ENCODE data around the gene BAG3.

The BAG3 gene

GRCh38 chr10:119640384-119640783, 10.8 kb upstream of the BAG3 start:
- no peak for TF ChIP-seq SIN3A (IDR thresholded peaks at IDR 0.05; ENCODE audit: borderline replicate concordance, insufficient read depth, low read length)
- no peak for TF ChIP-seq FOXP2 (optimal IDR thresholded peaks at IDR 0.05; ENCODE audit: borderline replicate concordance, extremely low read depth, extremely low read length, insufficient read depth)
- TF ChIP-seq POLR2AphosphoS5 (IDR thresholded peaks at IDR 0.05; ENCODE audit: low read depth, low read length): no peak
- no peak for TF ChIP-seq REST (IDR thresholded peaks at IDR 0.05; ENCODE audit: insufficient read depth in 1 of 2, low read depth in 2 of 2, low read length in 2 of 2)
- no peak for TF ChIP-seq TAF1 (IDR thresholded peaks at IDR 0.05; ENCODE audit: borderline replicate concordance, insufficient read depth, low read length)

GRCh38 chr10:119640875-119641526, 10.2 kb upstream of the BAG3 start:
- TF ChIP-seq FOXP2 (optimal IDR thresholded peaks at IDR 0.05; ENCODE audit: borderline replicate concordance, extremely low read depth, extremely low read length, insufficient read depth) (no peak), TAF1 (IDR thresholded peaks at IDR 0.05; ENCODE audit: borderline replicate concordance, insufficient read depth, low read length) (no peak), SIN3A (IDR thresholded peaks at IDR 0.05; ENCODE audit: borderline replicate concordance, insufficient read depth, low read length) (no peak), POLR2AphosphoS5 (IDR thresholded peaks at IDR 0.05; ENCODE audit: low read depth, low read length) (no peak), REST (IDR thresholded peaks at IDR 0.05; ENCODE audit: insufficient read depth in 1 of 2, low read depth in 2 of 2, low read length in 2 of 2) (no peak)

GRCh38 chr10:119642556-119643111, 8.5 kb upstream of the BAG3 start:
- TF ChIP-seq POLR2AphosphoS5 (IDR thresholded peaks at IDR 0.05; ENCODE audit: low read depth, low read length): no peak
- TF ChIP-seq REST (IDR thresholded peaks at IDR 0.05; ENCODE audit: insufficient read depth in 1 of 2, low read depth in 2 of 2, low read length in 2 of 2): no peak
- TF ChIP-seq SIN3A (IDR thresholded peaks at IDR 0.05; ENCODE audit: borderline replicate concordance, insufficient read depth, low read length): no peak
- no peak for TF ChIP-seq TAF1 (IDR thresholded peaks at IDR 0.05; ENCODE audit: borderline replicate concordance, insufficient read depth, low read length)
- TF ChIP-seq FOXP2 (optimal IDR thresholded peaks at IDR 0.05; ENCODE audit: borderline replicate concordance, extremely low read depth, extremely low read length, insufficient read depth): no peak

GRCh38 chr10:119643306-119644204, 7.6 kb upstream of the BAG3 start:
- TF ChIP-seq TAF1 (IDR thresholded peaks at IDR 0.05; ENCODE audit: borderline replicate concordance, insufficient read depth, low read length) (no peak), FOXP2 (optimal IDR thresholded peaks at IDR 0.05; ENCODE audit: borderline replicate concordance, extremely low read depth, extremely low read length, insufficient read depth) (no peak), SIN3A (IDR thresholded peaks at IDR 0.05; ENCODE audit: borderline replicate concordance, insufficient read depth, low read length) (no peak), REST (IDR thresholded peaks at IDR 0.05; ENCODE audit: insufficient read depth in 1 of 2, low read depth in 2 of 2, low read length in 2 of 2) (no peak), POLR2AphosphoS5 (IDR thresholded peaks at IDR 0.05; ENCODE audit: low read depth, low read length) (no peak)
